SK-N-MC (cell line): ENCODE measurements around the gene SDR42E1.
"Not testable (repeated sequence)": the region's sequence is repeated elsewhere in the genome, so short reads cannot be mapped to it uniquely, and the experiment has no call there.

Experiments
- EZH2 ChIP-seq: fragments of 200-600 bp; sonication (generic); IDR thresholded peaks from one replicate; pipeline ENCODE4 v1.6.1; 2017; ENCODE audit warnings: antibody characterized with exemption
- POLR2AphosphoS5 ChIP-seq: IDR thresholded peaks from 2 replicates; pipeline ENCODE4 v1.6.1; 2012; ENCODE audit warnings: mild to moderate bottlenecking, low read depth, low read length, borderline replicate concordance

- TF ChIP-seq EZH2, POLR2AphosphoS5: not testable (repeated sequence)
Observed at GRCh38 chr16:81977335-81977942, 33.8 kb downstream of the SDR42E1 start.
